HEK293 (cell line): ENCODE data around the gene MLKL.
A peak's percentile ranks its signal among the peaks of the same experiment; 100 is the strongest.

Source experiments
- CTCF ChIP-seq: fragments of 450-650 bp; formaldehyde crosslinking; IDR thresholded peaks from 2 replicates; pipeline ENCODE4 v1.5.1; 2016; ENCODE audit warnings: missing biosample characterization, missing genetic modification characterization
- KLF7 ChIP-seq: fragments of 450-650 bp; formaldehyde crosslinking; IDR thresholded peaks from 2 replicates; pipeline ENCODE4 v1.5.1; 2016; ENCODE audit warnings: missing biosample characterization, missing genetic modification characterization, borderline replicate concordance
- TCF7L2 ChIP-seq: IDR thresholded peaks from 2 replicates; pipeline ENCODE4 v1.6.1; 2011; ENCODE audit warnings: low read depth, mild to moderate bottlenecking, inconsistent platforms, low read length, moderate library complexity, borderline replicate concordance
- TRIM28 ChIP-seq: IDR thresholded peaks from 2 replicates; pipeline ENCODE4 v1.6.1; 2011; ENCODE audit warnings: low read length, control low read depth, borderline replicate concordance
- ZBTB49 ChIP-seq: fragments of 450-650 bp; formaldehyde crosslinking; IDR thresholded peaks from 2 replicates; pipeline ENCODE4 v1.5.1; 2016; ENCODE audit warnings: missing biosample characterization, missing genetic modification characterization, low read depth
- ZBTB7A ChIP-seq: fragments of 450-650 bp; formaldehyde crosslinking; IDR thresholded peaks from 2 replicates; pipeline ENCODE4 v1.5.1; 2016; ENCODE audit warnings: low read depth, missing biosample characterization, missing genetic modification characterization
- ZNF639 ChIP-seq: fragments of 450-650 bp; formaldehyde crosslinking; IDR thresholded peaks from 2 replicates; pipeline ENCODE4 v1.5.1; 2016; ENCODE audit warnings: missing biosample characterization, missing genetic modification characterization
- ZNF777 ChIP-seq: fragments of 450-650 bp; formaldehyde crosslinking; IDR thresholded peaks from 2 replicates; pipeline ENCODE4 v1.5.1; 2017; ENCODE audit warnings: missing biosample characterization, missing genetic modification characterization, borderline replicate concordance

DNA sequence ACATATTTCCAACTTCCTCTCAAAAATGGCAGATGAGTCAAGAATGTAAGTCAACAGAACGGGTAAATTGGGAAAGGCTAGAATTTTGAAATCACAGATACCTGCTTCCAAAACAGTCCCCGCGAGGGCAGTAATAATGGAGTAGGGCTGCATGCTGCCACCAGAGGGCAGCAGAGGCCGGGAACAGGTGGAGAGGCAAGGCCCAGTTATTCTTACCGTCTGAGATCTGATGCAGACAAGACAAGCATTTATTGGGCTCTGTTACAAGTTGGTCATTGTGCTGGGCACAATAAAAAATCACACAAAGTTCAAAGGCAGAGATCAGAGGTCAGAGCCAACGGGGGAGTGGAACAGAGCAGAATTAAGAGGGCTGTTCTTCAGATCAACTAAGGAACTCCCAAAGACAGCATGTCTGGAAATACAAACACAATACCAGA, 8.8 kb upstream of the MLKL start:
- TF ChIP-seq TCF7L2 (no peak), CTCF (tag by site-specific recombination) (peak; percentile 88), ZBTB7A (no peak), KLF7 (no peak), ZNF777 (tag by site-specific recombination) (no peak), TRIM28 (no peak), ZBTB49 (tag by site-specific recombination) (no peak), ZNF639 (tag by site-specific recombination) (no peak)
